NCI-H345 treated with DMSO at 0.1 percent for 48 hours (cell line): ENCODE data around the gene RABGAP1L.

Source experiments
- DNase-seq: peaks from one replicate; lab custom pipeline; 2025; ENCODE audit not compliant: unreplicated experiment; lab: John Stamatoyannopoulos, UW

RABGAP1L gene

GRCh38 chr1:174975764-174976163 lies 816.4 kb downstream of the RABGAP1L start:
- DNase-seq, result no peak

- DNase-seq, result no peak
Measured at GRCh38 chr1:174976436-174977108, 817.3 kb downstream of the RABGAP1L start.

DNA sequence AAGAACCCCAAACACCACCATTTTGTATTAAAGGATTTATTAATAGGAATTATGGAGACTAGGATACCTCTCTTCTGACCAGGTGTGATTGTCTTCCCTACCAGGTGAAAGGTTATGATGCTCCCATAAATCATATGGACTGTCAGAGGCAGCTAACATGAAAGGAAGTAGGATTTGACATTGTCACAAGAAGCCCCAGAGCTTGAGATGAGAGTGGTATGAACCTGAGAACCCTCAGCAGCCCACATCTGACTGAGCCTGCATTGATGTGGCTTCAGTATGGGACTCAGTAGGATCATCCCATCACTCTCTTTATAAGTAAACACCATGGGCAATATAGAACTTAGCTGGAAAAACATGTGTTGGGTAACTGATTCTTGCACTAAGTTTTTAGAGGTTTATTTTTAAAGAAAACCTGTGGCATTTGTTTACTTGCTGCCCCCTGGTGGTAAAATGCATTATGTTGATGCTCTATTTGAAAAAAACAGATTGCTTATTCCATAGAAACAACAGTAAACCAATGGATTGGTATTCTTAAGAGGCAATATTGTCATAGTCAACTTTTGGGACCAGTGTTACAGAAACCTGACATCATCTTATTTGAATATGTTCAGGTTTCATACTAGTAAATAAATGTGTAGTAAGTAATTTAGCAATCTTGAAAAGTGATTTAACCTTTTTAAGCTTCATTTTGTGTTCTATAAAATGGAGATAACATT lies 823.8 kb downstream of the RABGAP1L start:
- DNase-seq, result peak; percentile 37

DNA sequence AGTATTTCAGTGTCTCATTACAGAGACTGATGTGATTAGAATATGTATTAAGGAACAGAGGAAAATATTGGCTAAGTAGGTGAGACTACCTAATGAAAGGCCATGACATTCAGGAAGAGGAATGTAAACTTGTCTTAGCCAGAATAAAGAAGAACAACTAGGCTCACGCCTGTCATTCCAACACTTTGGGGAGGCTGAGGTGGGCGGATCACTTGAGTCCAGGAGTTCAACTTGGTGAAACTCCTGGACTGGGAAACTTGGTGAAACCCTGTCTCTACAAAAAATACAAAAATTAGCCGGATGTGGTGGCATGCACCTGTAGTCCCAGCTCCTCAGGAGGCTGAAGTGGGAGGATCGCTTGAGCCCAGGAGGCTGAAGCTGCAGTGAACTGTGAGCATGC lies 825.6 kb downstream of the RABGAP1L start:
- DNase-seq, result no peak

GRCh38 chr1:174988539-174988938 lies 829.2 kb downstream of the RABGAP1L start:
- DNase-seq, result no peak

DNA sequence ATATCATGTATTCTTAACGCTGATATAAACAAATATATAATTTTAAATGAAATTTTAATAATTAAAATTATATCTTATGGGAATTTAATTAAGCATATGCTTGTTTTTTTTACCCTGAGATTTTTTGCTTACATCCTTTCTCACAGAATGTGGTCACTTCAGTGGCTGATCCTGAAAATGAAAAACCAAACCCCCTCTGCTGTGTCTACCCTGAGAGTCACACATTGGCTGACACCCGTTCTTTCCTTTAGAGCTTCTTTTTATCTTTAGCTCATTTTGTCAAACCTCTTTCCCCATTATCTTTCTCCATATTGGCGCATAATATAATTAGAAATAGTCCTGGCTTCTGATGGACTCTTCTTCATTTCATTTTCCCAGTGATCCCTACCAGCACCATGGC lies 829.7 kb downstream of the RABGAP1L start:
- DNase-seq, result no peak

- no peak for DNase-seq
Measured at GRCh38 chr1:174989536-174990220, 830.4 kb downstream of the RABGAP1L start.

DNA sequence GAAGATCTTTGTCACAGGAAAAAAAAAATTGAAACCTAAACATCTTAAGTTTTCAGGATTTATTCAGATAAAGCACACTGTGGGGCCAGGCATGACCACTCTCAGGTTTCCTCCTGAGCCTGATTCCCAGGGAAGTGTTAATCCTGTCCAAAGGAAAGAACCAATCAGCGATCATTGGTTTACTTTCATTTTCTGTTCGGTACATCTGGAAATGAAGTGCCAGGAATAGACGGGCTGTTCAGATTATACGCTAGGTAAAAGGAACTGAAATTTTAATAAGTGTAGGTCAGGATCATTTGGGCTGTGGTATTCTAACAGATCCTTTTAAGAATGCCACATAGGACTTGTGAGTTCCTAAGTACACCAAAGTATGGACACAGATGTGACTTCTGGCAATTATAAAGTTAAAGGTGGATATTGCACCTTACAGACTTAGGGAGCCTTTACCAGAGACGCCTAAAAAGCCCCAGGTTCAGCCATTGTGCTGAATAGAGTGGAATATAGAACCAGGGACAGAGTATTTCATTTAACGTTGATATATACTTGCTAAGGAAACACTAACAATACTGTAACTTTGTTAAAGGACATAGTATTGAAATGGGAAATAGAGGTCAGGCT lies 831.2 kb downstream of the RABGAP1L start:
- DNase-seq, result no peak

GRCh38 chr1:174991473-174991872 lies 832.2 kb downstream of the RABGAP1L start:
- no peak for DNase-seq

- no peak for DNase-seq
Measured at GRCh38 chr1:174995121-174995520, 835.8 kb downstream of the RABGAP1L start.

- no peak for DNase-seq
Measured at GRCh38 chr1:174995916-174996315, 836.6 kb downstream of the RABGAP1L start.

DNA sequence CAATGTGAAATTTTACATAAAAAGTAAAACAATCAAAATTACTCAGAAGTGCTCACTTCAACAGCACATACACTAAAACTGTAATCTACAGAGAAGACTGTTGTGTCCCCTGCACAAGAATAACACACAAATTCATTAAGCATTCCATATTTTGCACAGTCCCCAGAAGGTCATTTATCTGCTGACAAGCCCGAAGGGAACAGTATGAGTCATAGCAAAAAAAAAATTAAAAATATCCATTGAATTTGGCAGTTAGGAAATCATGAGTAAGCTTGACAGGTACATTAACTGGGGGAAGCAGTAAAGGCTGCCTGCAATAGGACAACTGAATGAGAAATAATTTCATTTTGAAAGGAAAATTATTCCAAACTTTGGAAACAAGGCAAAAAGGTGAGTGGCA lies 837.2 kb downstream of the RABGAP1L start:
- DNase-seq, result no peak

DNA sequence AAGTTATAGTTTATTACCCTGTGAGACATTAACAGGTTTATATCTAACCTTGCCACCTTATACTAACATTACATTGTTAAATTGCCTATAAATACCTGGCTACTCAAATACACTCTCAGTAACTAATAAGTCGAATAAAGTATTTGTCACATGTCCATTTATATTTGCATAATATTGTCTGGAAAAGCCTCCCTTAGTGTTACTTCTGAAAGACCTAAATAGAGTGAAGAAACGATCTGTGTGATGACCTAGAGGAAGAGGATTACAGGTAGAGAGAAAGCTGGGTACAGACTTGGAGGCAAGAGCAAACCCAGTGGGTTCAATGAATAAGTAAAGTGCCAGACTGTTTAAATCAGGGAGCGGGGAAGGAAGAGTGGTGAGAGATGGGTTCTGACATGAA lies 837.7 kb downstream of the RABGAP1L start:
- no peak for DNase-seq

DNA sequence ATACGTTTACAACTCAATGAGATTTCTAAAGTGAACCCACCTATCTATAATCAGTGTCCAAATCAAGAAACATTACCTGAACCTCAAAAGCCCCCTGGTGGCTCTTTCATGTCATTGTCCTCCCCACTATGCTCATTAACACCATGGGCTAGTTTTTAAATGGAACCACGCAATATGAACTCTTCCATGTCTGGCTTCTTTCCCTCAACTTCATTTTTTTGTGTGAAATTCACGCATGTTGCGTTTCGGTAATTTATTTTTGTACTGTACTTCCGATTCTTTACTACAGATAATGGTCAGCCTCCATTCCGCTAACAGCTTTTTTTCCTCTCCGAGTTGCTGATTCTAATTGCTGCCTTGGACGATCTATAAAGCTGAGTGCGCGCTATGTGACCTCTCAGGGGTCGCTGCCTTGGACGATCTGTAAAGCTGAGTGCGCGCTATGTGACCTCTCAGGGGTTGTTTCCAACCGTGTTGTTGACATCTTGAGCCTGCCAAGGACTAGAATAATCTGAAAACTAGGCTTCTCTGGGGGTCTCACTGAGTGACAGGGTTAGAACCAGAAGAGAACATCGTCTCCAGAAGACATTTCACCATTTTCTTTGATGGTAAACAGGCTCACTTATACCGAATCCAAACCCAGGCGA lies 839.4 kb downstream of the RABGAP1L start:
- DNase-seq, result peak; percentile 78

GRCh38 chr1:174999216-174999935 lies 840.1 kb downstream of the RABGAP1L start:
- DNase-seq, result peak; percentile 95

DNA sequence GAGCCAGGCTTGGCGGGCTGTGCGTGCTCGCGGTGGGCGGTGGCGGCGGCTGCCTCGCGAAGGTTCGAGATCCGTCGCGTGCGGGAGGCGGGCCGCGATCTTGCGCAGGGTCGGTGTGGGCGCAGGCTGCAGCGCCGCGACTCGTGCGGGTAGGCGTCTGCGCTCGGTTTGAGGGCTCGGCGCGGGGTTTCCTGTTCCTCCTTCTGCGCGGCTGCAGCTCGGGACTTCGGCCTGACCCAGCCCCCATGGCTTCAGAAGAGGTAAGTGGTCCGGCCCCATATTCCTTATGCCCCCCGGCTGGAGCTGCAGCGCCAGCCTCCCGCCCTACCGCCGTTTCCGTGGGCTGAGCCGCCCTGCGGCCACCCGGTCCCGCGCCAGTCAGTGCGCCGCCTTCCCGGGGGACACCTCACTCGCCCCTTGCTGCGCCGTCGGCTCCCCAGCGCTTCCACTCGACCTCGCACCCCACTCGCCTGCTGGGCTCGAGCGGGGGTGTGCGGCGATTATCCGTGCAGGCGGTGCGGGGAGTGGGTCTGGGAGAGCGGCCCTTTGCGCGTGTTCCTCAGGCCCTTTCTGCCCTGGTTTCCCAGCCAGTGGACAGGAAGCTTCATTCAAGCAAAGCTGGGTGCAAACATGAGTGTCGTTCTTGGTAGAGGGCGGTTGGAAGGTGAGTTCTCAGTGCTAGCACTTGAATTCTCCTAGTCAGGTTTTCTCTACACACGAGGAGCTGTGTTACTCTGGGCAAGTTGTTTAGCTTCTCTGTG lies 840.8 kb downstream of the RABGAP1L start, which contains the start of gene CACYBP:
CACYBP (plus strand) TSS at position 12 of the 761 bp plus-strand sequence; CDS start at position 246, 234 bp downstream.
- no peak for DNase-seq

DNA sequence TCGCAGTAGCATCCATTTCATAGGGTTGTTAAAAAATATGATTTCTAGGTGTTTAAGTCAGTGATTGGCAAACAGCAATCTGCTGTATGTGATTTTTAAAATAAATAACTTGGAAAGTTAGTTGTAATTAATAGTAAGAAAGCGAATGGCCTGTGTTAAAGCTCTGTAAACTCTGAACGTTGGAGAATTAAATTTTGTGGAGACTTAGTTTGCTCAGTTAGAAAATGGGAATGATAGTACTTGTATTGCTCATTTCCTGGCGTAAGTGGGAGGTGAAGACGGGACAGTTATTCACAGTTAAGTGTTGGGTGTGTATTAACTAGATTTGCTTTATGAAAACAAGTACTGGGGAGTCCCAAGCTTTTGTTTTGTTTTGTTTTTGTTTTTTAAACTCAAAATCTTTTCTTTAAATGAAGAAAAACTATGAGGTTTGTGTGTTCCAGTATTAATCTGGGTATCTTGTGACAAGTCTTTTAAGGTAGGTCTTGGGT lies 841.4 kb downstream of the RABGAP1L start:
- DNase-seq, result no peak

- no peak for DNase-seq
Measured at GRCh38 chr1:175002910-175003517, 843.7 kb downstream of the RABGAP1L start.

DNA sequence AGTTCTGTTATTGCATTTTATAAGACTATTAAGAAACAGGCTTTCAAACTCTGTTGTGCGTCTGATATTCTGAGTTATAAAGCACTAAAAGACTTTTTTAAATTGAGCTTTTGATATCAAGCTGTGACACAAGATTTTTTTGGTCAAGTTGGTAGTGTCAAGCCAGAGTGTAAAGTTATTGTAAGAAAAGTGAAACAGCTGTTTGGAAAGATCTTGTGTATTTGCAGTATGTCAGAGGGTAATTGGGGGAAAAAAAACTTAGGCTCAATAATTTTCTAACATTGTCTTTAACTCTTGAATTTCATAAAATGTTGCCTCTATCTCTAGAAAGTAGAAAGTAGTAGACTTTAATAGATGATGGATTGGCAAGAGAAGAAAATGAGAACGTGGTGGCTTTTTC lies 844.2 kb downstream of the RABGAP1L start:
- no peak for DNase-seq
